Measurements from ENCODE around the gene DBH. TPM values are rescaled to one million over a fixed set of nuclear protein-coding genes. Genes with fewer than 3 reads are reported as not detected.

The DBH gene
- not detected in 2 replicates for total RNA-seq

DNA sequence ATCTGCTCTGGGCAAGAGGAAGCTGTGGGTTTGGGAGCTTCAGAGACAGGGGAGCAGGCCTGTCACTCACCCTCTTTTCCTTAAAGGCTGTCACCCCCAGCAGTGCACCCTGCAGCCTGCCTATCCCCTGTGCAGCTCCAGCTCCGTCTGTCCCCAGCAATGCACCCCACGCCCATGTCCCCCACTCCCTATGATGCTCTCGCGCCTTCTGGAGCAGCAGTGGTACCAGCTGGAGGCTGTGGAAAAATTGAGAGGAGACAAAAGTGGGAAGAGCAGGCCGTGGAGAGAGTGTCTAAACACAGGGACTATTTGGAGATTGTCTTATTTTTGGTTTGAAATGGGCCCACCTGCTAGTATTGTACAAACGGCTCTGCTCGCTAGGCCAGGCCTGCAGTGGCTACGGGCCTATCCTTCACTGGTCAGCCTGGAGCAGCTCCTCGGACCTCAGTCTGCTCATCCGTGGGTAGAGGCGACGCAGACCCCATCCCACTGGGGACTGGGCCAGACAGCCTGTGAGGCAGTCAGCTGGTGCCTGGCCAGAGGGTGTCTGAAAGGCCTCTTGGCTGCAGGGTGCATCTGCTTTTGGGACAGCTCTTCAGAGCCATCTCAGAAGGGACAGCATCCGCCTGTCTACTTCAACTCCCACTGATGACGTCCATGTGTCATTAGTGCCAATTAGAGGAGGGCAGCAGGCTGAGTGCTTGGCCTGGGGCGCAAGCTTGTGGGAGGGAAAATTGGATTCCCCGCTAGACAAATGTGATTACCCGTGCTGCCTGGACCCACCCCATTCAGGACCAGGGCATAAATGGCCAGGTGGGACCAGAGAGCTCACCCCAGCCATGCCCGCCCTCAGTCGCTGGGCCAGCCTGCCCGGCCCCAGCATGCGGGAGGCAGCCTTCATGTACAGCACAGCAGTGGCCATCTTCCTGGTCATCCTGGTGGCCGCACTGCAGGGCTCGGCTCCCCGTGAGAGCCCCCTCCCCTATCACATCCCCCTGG, at the start of gene DBH:
DBH (plus strand) TSS at position 831 of the 999 bp plus-strand sequence; CDS start at position 840, 9 bp downstream.

DNA sequence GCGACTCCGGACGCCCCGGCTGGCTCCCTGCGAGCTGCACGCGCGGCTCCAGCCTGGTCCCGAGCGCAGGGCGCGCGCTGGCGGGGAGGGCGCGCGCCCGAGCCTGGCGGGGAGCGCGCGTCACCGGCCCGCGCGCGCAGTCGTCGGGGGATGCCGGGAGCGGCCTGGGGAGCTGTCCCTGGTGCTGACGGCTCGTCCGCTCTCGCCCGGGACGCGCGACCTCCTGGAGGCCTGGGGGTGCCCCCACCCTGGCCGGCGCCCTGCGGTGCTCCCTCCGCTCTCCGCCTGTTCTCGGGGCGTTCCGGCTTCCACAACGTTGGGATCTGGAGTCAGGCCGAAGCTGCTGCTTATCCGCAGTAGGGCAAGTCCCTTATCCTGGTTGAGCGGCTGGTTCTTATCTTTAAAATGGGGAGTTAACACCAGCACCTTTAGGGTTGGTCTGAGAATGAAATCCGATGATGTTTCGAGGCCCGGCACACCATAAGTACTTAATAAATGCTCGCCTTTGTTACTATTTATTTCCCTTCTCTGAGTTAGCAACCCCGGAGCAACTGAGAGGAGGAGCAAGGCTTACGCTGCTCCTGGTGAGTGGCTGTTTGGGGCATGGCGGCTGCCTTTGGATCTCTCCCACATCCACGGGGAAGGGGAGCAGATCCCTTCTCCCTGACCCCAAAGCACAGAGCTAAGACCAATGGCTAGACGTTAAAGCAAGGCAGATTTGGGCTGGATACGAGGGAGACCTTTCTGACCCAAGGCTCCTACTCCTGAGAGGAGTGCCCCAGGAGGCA, 26.7 kb upstream of the DBH start, which contains the start of gene FAM163B:
FAM163B (minus strand) TSS at position 79 of the 788 bp plus-strand sequence. CDS start 29,166 bp downstream, outside the sequence.

Other genes starting within 250 kb of the DBH start
- gene REXO4, start 218.4 kb upstream of the DBH start, total RNA-seq: 29.0 and 39.8 TPM in 2 replicates
- 1.4 and 3.8 TPM in 2 replicates for gene ADAMTS13, start 214.0 kb upstream of the DBH start, total RNA-seq
- gene CACFD1, start 176.4 kb upstream of the DBH start, total RNA-seq: 4.8 and 10.8 TPM in 2 replicates
- 3.8 and 6.2 TPM in 2 replicates for gene SLC2A6, start 157.3 kb upstream of the DBH start, total RNA-seq
- gene MYMK, start 111.4 kb upstream of the DBH start, total RNA-seq: not detected in 2 replicates
- gene ADAMTSL2, start 101.7 kb upstream of the DBH start, total RNA-seq: under 0.01 TPM in 1 of 2 replicates, not detected in the other
- not detected in 2 replicates for gene FAM163B, start 27.0 kb upstream of the DBH start, total RNA-seq
- 1.00 TPM in 1 of 2 replicates, not detected in the other for gene SARDH, start 102.0 kb downstream of the DBH start, total RNA-seq

Data from nasal cavity respiratory epithelium epithelial cell of viscerocranial mucosa (primary cell).